ENCODE results near the gene ITGB3. TPM values are rescaled to one million over a fixed set of nuclear protein-coding genes. Genes with fewer than 3 reads are reported as not detected.

Gene ITGB3
- total and polyA plus RNA-seq, 2 experiments from 2014 or later = 3.5 to 7.2 TPM

DNA sequence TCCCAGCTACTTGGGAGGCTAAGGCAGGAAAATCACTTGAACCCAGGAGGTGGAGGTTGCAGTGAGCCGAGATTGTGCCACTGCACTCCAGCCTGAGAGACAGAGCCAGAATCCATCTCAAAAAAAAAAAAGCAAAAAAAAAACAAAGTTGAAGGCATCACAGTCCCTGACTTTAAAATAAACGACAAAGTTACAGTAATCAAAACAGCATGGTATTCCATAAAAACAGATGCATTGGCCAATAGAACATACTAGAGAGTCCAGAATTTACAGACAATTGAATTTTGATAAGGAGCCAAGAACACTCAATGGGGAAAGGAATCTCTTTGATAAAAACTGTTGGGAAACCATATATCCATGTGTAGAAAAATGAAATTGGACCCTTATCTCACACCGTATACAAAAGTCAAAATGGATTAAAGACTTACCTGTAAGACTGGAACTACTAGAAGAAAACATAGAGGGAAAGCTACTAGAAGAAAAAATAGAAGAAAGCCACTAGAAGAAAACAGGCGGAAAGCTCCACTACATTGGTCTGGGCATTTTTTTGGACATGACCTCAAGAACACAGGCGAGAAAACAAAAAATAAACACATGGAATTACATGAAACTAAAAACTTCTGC is 67.4 kb downstream of the ITGB3 start:
- H3K79me2 ChIP-seq (ENCODE audit: insufficient read depth) = no peaks in the 10 kb centered on the region
- no peak overlapping the region for H3K27ac ChIP-seq
- no peak for DNase-seq
- peaks cover 16% of the 10 kb centered on the region for H3K4me1 ChIP-seq (ENCODE audit: insufficient read depth)
- 71 to 73% methylated on average over 5 of the region's 5 CpGs for WGBS, 2 experiments (ENCODE audit: low coverage in 1 of 2, low lambda C conversion rate in 2 of 2, missing lambda C conversion rate in 2 of 2)
- in situ Hi-C loops (cut with MboI) = no loop called here
- no peak overlapping the region for H3K9ac ChIP-seq
- TF ChIP-seq EZH2phosphoT487 (IDR thresholded peaks at IDR 0.05; ENCODE audit: insufficient read depth, low read depth) (no peak), EZH2 (IDR thresholded peaks at IDR 0.05; ENCODE audit: insufficient read depth, poor library complexity, severe bottlenecking) (no peak)
- H3F3A ChIP-seq (ENCODE audit: insufficient read depth) = peaks cover 31% of the 10 kb centered on the region
- no peak overlapping the region for H2AFZ ChIP-seq
- no peak overlapping the region for H3K4me2 ChIP-seq (ENCODE audit: unreplicated experiment)
- no peaks in the 10 kb centered on the region for H3K27me3 ChIP-seq (replicated peaks; ENCODE audit: insufficient read depth)
- no peaks in the 10 kb centered on the region for H3K9me3 ChIP-seq (ENCODE audit: low read depth)
- no peaks in the 10 kb centered on the region for H3K36me3 ChIP-seq (ENCODE audit: low read depth)
- H4K20me1 ChIP-seq (ENCODE audit: insufficient read depth) = no peaks in the 10 kb centered on the region
- H3K4me3 ChIP-seq = no peak overlapping the region
- no peaks in the 10 kb centered on the region for H3K9me2 ChIP-seq (ENCODE audit: insufficient read depth)

DNA sequence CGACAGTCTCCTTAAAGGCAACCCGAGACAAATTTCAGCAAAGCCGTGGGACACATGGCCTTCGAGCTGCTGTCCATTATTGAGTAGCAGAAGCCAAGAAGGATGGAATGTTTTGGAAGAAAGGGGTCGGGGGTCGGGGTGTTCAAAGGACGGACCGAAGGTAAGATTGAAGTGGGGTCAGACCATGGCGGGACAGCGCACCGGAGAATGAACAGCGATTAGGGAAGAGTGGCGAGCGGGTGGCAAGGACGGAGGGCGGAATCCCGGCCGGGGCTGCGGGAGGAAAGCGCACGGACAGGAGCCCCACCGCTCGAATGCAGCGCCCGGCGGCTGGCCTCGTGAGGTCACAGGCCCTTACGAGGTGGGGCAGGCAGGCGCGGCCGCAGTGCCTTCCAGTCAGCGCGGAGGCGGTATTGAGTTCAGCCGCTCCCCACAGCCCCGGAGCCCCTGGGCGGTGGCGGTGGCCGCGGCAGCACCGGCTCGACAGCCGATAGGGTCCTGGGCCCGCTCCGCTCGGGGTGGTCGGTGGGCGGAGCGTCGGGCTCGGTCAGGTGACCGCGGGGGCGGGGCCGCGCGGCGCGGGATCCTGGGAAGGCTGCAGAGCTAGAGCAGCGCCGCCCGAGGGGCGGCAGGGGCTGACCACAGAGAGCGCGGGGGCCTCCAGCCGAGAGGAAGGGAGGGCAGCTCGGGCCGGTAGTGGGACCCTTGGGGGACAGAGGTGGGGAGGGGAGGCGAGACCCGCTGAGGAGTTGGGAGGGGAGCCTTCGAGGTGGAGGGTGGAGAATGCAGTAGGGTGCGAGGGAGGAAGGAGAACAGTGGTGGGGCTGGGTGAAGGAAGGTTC is 70.0 kb downstream of the ITGB3 start, which contains the start of gene EFCAB13:
Gene EFCAB13 (plus strand): TSS at position 574 of the 842 bp plus-strand sequence. CDS start 4,399 bp downstream, outside the sequence.
- Histone ChIP-seq H3K4me1 (ENCODE audit: insufficient read depth) (no peaks in the 10 kb centered on the region), H3K36me3 (ENCODE audit: low read depth) (no peaks in the 10 kb centered on the region), H4K20me1 (ENCODE audit: insufficient read depth) (no peaks in the 10 kb centered on the region), H3F3A (ENCODE audit: insufficient read depth) (peaks cover 15% of the 10 kb centered on the region), H3K79me2 (ENCODE audit: insufficient read depth) (no peaks in the 10 kb centered on the region), H3K4me3 (peak within 1 kb of the TSS; percentile 88), H3K9ac (peak within 1 kb of the TSS; percentile 82), H3K4me2 (ENCODE audit: unreplicated experiment) (peak within 1 kb of the TSS; percentile 89), H3K27me3 (replicated peaks; ENCODE audit: insufficient read depth) (no peaks in the 10 kb centered on the region), H3K9me3 (ENCODE audit: low read depth) (no peaks in the 10 kb centered on the region), H3K9me2 (ENCODE audit: insufficient read depth) (no peaks in the 10 kb centered on the region), H3K27ac (peak within 1 kb of the TSS; percentile 45), H2AFZ (peak within 1 kb of the TSS; percentile 97)
- in situ Hi-C loops (cut with MboI) = no loop called here
- 1% methylated on average over 53 to 62 of the region's 72 CpGs for WGBS, 2 experiments (ENCODE audit: low coverage in 1 of 2, low lambda C conversion rate in 2 of 2, missing lambda C conversion rate in 2 of 2)
- peak; percentile 90 for DNase-seq
- no peak for TF ChIP-seq EZH2phosphoT487 (IDR thresholded peaks at IDR 0.05; ENCODE audit: insufficient read depth, low read depth)
- no peak for TF ChIP-seq EZH2 (IDR thresholded peaks at IDR 0.05; ENCODE audit: insufficient read depth, poor library complexity, severe bottlenecking)

DNA sequence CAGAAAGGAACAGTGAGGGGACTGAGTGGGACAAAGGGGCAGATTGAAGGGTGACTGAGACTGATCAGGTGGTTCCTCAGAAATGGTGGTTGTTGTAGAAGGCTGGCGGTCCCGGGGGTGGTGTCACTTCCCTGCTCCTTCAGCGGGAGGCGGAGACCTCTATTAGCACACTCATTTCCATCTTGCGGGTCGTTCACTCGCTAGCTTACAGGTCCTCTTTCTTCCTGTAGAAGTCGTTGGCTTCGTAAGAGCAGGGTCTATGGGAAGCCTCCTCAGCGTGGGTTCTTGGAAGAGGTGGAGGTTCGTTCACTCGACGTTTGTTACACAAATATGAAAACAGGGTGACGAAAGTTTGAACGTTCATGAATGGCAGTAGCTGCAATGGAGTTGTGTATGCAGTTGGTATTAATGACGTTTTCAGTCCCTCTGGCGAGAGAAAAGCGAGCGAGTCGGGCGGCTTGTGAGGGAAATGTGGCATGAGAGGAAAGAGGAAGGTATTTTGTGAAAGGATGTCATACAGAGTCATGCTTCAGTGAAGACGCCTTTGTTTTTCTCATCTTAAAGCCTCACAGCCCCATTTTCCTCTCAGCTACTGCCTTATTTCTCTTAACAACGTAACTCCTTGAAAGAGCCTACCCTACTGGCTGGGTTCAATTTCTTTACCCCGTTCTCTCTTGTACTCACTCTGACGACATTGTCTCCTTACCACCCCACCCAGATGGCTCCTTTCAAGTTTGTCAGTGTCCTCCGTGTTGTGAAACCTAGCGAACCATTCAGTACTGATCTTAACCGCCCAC is 70.8 kb downstream of the ITGB3 start:
- Histone ChIP-seq H3K4me2 (ENCODE audit: unreplicated experiment) (peak overlapping the region; percentile 89), H3K9me2 (ENCODE audit: insufficient read depth) (no peaks in the 10 kb centered on the region), H4K20me1 (ENCODE audit: insufficient read depth) (no peaks in the 10 kb centered on the region), H3K9me3 (ENCODE audit: low read depth) (no peaks in the 10 kb centered on the region), H3K79me2 (ENCODE audit: insufficient read depth) (no peaks in the 10 kb centered on the region), H3K27ac (peak overlapping the region; percentile 45), H3K9ac (peak overlapping the region; percentile 82), H3K4me3 (peak overlapping the region; percentile 88), H3K36me3 (ENCODE audit: low read depth) (no peaks in the 10 kb centered on the region), H2AFZ (peak overlapping the region; percentile 97), H3K4me1 (ENCODE audit: insufficient read depth) (no peaks in the 10 kb centered on the region), H3F3A (ENCODE audit: insufficient read depth) (peaks cover 15% of the 10 kb centered on the region), H3K27me3 (replicated peaks; ENCODE audit: insufficient read depth) (no peaks in the 10 kb centered on the region)
- peak; percentile 72 for DNase-seq
- in situ Hi-C loops (cut with MboI) = no loop called here
- 8% methylated on average over 28 of the region's 28 CpGs for WGBS, 2 experiments (ENCODE audit: low coverage in 1 of 2, low lambda C conversion rate in 2 of 2, missing lambda C conversion rate in 2 of 2)
- TF ChIP-seq EZH2 (IDR thresholded peaks at IDR 0.05; ENCODE audit: insufficient read depth, poor library complexity, severe bottlenecking) = no peak
- no peak for TF ChIP-seq EZH2phosphoT487 (IDR thresholded peaks at IDR 0.05; ENCODE audit: insufficient read depth, low read depth)

DNA sequence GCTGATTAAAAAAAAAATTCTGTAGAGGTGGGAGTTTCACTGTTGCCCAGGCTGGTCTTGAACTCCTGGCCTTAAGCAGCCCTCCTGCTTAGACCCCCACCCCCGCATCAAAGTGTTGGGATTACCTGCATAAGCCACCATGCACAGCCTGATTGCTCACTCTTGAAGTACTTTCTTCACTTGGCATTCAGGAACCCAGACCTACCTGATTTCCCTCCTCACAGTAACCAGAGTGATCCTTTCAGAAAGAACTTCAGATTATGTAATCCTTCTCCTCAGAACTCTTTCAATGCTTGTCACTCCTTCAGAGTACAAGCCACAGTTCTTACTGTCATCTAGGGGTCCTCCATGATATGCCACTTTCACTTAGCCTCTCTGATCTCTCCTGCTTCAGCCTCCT is 71.5 kb downstream of the ITGB3 start:
- H3K9ac ChIP-seq = no peak overlapping the region
- H3K79me2 ChIP-seq (ENCODE audit: insufficient read depth) = no peaks in the 10 kb centered on the region
- no peaks in the 10 kb centered on the region for H3K9me3 ChIP-seq (ENCODE audit: low read depth)
- H3K4me2 ChIP-seq (ENCODE audit: unreplicated experiment) = no peak overlapping the region
- H3K27me3 ChIP-seq (replicated peaks; ENCODE audit: insufficient read depth) = no peaks in the 10 kb centered on the region
- no peak overlapping the region for H3K27ac ChIP-seq
- TF ChIP-seq EZH2 (IDR thresholded peaks at IDR 0.05; ENCODE audit: insufficient read depth, poor library complexity, severe bottlenecking) = no peak
- TF ChIP-seq EZH2phosphoT487 (IDR thresholded peaks at IDR 0.05; ENCODE audit: insufficient read depth, low read depth) = no peak
- H3K4me1 ChIP-seq (ENCODE audit: insufficient read depth) = no peaks in the 10 kb centered on the region
- H2AFZ ChIP-seq = no peak overlapping the region
- H3K4me3 ChIP-seq = no peak overlapping the region; the same call in 1 of the 2 replicates
- no peaks in the 10 kb centered on the region for H4K20me1 ChIP-seq (ENCODE audit: insufficient read depth)
- H3F3A ChIP-seq (ENCODE audit: insufficient read depth) = peaks cover 15% of the 10 kb centered on the region
- no peaks in the 10 kb centered on the region for H3K9me2 ChIP-seq (ENCODE audit: insufficient read depth)
- WGBS, 2 experiments (ENCODE audit: low coverage in 1 of 2, low lambda C conversion rate in 2 of 2, missing lambda C conversion rate in 2 of 2) = 40 to 73% methylated on average over 1 of the region's 1 CpG
- in situ Hi-C loops (cut with MboI) = no loop called here
- no peak for DNase-seq
- H3K36me3 ChIP-seq (ENCODE audit: low read depth) = no peaks in the 10 kb centered on the region

Data from GM23248 (cell line).